GM20000 (cell line): ENCODE measurements around the gene CDKL4.
"Not testable (repeated sequence)": the region's sequence is repeated elsewhere in the genome, so short reads cannot be mapped to it uniquely, and the experiment has no call there.

Source experiments
- DNase-seq: peaks from one replicate; pipeline ENCODE4 v3.0.0; 2012; ENCODE audit warnings: low spot score
- TF ChIP-seq, protein P1 (sequence below): IDR thresholded peaks from 2 replicates; pipeline ENCODE4 v1.5.1; 2012; ENCODE audit warnings: mild to moderate bottlenecking, control low read depth; ENCODE audit errors: extremely low read depth, missing control alignments

Gene CDKL4

DNA sequence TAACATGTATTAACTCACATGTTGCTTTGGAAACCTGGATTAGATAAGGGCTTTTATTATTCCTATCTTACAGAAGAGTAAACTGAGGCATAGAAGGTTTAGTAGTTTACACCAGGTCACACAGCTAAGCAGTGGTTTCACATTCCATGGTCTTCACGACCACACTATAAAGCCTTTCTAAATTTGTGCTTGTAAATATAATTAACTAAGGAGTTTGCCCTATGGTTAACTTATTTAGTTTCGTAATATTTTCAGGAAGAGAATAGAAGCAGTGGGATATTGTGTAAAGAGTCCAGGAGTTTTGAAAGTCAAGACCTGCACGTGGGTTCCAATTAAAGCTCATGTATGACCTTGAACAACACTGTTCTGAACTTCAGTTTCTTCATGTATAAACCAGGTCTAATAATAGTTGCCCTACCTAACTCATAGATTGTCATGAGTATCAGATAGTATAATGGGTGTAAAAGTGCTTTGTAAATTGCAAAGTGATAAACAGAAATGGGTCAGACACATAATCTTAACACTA is 103.4 kb downstream of the CDKL4 start:
- DNase-seq = no peak
- TF ChIP-seq, protein P1, sequence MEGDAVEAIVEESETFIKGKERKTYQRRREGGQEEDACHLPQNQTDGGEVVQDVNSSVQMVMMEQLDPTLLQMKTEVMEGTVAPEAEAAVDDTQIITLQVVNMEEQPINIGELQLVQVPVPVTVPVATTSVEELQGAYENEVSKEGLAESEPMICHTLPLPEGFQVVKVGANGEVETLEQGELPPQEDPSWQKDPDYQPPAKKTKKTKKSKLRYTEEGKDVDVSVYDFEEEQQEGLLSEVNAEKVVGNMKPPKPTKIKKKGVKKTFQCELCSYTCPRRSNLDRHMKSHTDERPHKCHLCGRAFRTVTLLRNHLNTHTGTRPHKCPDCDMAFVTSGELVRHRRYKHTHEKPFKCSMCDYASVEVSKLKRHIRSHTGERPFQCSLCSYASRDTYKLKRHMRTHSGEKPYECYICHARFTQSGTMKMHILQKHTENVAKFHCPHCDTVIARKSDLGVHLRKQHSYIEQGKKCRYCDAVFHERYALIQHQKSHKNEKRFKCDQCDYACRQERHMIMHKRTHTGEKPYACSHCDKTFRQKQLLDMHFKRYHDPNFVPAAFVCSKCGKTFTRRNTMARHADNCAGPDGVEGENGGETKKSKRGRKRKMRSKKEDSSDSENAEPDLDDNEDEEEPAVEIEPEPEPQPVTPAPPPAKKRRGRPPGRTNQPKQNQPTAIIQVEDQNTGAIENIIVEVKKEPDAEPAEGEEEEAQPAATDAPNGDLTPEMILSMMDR = no peak

DNA sequence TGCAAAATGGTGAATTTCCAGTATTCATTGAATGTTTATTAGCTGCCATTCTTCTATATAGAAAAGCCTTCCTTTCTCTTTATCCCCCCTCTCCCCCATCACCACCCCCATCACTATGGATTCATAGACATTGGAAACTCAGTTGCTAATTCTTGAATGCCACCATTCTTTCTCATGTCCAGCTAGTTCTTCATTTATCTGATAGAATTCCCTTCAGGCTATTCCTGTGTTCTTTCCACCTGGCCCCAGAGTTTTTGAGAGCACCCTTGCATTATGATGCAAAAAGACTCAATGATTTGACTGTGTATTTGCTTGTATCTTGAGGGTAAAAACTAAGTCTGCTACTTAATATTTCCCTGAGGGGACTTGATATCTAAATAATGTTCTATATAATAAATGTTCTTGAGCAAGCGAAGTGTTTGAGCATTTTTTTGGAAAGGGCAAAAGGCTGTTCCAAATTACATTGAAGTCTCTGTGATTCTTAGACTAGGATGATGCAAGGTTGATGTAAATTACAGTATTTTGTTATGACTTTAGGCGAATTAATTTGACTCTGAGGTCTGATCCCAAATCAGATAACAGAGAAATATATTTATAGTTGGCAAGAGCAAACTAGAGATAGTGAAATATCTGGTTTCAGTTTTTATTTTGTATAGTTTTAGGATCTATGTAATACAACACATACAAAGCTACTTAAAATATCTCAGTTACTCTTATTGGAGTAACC is 104.1 kb downstream of the CDKL4 start:
- no peak for DNase-seq
- TF ChIP-seq, protein P1 = no peak

DNA sequence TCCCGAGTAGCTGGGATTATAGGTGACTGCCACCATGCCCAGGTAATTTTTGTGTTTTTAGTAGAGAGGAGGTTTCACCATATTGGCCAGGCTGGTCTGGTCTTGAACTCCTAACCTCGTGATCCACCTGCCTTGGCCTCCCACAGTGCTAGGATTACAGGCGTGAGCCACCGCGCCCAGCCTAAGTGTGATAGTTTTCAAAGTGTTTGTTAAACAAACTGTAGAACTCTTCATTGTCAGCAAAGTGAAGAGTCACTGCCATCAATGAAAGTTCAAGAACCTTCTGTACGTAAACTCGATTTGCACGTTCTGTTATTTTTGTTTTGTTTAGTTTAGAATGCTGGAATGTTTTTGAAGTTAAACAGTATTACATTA is 104.9 kb downstream of the CDKL4 start:
- no peak for DNase-seq
- TF ChIP-seq, protein P1 = no peak

DNA sequence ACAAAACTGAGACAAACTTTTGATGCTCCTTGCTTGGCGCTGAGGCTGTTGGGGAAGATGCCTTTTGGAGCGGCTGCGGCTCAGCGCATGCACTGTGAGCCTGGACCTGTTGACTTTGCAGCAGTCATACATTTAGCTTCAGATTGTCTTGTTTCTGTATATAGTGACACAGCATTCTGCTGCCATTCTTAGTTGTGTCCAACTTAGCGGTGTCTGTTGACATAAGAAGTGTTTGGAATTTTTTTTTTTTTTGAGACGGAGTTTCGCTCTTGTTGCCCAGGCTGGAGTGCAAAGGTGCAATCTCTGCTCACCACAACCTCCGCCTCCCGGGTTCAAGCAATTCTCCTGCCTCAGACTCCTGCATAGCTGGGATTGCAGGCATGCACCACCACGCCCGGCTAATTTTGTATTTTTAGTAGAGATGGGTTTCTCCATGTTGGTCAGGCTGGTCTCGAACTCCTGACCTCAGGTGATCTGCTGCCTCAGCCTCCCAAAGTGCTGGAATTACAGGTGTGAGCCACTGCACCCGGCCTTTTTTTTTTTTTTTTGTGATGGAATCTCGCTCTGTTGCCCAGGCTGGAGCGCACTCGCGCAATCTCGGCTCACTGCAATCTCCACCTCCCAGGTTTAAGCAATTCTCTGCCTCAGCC is 105.5 kb downstream of the CDKL4 start:
- DNase-seq = not testable (repeated sequence)

DNA sequence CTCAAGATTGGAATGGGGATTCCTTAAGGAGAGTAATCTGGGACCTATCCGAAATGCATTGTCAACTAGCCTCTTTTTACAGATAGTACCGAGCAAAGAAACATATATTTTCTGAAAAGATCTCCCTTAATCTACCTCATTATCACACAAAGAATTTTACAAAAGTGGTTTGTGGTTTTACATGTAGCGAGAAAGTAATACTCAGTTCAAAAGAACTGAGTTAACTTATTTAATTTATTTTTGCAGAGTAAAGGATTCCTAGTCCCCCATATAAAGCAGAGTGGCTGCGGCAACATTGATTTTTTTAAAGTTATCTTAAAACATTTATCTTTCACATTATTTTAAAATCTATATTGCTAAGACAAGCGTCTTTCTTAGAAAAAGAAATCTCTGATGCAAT is 107.0 kb downstream of the CDKL4 start:
- TF ChIP-seq, protein P1 = no peak
- no peak for DNase-seq

DNA sequence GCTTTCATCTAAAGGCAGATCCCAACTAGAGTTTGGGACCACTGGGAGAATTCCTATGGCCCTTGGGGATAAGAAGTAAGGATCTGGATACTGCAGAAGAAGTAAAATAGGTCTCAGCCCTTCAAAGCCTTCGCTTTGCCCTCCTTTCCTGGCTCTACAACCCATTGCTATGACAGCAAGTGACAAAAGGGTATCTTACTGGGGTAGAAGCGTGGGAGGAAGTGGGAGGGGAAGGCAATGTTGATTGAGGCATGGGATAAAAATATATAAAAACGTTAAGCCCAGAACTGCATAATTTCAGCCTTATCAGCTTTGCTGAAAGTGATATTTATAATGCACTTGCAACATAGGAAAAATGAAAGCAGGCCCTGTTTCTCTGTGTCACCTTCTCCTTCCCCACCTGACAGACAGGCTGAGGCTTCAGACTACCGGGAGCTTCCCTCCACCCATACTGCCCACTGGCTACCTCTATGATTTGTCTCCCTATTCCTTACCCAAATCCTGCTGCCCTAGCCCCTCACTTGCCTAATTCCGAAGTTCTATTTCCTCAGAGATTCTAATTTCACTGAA is 108.0 kb downstream of the CDKL4 start:
- DNase-seq = no peak
- TF ChIP-seq, protein P1 = no peak

DNA sequence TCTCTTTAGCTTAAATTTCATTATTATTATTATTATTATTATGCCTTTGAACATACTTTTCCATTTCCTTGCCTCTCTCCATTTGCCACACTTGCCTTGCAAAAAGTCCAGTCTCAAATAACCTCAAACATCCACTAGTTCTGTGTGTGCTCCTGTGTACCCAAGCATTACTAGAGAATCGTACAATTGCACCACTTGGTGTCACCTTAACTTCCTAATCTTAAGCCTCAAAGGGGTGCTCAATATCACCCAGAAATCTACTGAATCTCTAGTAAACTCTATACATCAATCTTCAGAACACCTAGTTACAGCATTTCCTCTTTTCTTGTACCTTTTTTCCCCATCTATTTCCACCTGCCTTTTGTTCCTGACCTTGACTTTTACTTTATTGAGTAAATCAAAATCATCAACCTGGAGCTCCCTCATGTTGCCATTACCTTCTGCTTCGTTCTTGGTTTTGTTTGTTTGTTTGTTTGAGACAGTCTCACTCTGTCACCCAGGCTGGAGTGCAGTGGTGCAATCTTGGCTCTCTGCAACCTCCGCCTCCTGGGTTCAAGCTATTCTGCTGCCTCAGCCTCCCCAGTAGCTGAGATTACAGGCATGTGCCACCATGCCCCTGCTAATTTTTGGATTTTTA is 110.4 kb downstream of the CDKL4 start:
- DNase-seq = no peak
- TF ChIP-seq, protein P1 = no peak
